GM18519 (cell line): ENCODE measurements around the gene SYMPK.
"Not testable (repeated sequence)": the region's sequence is repeated elsewhere in the genome, so short reads cannot be mapped to it uniquely, and the experiment has no call there.

Experiments used
- ATAC-seq: cut with Tn5 transposase; IDR thresholded peaks from one replicate; pipeline ENCODE4 v1.9.1; 2021; ENCODE audit warnings: mild to moderate bottlenecking, moderate library complexity; ENCODE audit not compliant: unreplicated experiment, low FRiP score

The SYMPK gene

GRCh38 chr19:45814166-45814780, 48.7 kb downstream of the SYMPK start:
- no peak for ATAC-seq

DNA sequence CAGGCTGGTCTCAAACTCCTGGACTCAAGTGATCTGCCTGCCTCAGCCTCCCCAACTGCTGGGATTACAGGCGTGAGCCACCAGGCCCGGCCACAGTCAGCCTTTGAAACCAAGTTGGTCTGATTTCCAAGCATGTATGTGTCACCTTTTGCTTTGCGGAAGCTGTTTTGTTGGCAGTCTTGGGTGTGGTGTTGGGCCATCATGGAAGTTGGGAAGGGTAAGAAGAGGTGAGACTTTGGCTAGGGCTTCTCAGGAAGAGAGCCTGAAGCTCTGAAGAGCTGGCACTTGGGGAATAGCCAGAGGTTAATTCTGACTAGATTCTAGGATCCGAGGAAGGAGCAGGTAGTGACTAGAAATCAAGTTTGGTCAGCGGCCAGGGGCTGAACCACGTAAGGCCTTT, 50.6 kb downstream of the SYMPK start:
- ATAC-seq = no peak

DNA sequence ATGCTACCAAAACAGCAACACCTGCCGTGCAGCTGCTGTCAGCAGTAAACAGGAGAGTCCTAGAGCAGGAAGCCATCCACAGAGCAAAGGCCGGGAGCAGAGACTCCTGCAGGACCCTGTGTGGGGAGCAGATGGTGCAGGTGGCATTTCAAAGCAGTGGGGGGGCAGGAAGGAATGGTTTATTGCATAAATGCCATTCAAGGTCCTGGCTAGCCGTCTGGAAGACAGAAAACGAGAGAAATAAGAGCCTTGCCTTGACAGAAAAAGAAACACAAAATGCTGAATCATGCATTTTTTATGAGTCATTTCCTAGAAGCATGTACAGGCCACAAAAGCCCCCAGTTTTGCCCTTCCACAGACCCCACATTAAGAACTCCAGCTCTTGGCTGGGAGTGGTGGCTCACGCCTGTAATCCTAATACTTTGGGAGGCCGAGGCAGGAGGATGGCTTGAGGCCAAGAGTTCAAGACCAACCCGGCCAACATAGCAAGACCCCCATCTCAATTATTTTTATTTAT, 53.2 kb downstream of the SYMPK start:
- ATAC-seq = no peak

- ATAC-seq = no peak
Measured at GRCh38 chr19:45805719-45806118, 57.2 kb downstream of the SYMPK start.

- no peak for ATAC-seq
Measured at GRCh38 chr19:45804959-45805230, 58.1 kb downstream of the SYMPK start.

DNA sequence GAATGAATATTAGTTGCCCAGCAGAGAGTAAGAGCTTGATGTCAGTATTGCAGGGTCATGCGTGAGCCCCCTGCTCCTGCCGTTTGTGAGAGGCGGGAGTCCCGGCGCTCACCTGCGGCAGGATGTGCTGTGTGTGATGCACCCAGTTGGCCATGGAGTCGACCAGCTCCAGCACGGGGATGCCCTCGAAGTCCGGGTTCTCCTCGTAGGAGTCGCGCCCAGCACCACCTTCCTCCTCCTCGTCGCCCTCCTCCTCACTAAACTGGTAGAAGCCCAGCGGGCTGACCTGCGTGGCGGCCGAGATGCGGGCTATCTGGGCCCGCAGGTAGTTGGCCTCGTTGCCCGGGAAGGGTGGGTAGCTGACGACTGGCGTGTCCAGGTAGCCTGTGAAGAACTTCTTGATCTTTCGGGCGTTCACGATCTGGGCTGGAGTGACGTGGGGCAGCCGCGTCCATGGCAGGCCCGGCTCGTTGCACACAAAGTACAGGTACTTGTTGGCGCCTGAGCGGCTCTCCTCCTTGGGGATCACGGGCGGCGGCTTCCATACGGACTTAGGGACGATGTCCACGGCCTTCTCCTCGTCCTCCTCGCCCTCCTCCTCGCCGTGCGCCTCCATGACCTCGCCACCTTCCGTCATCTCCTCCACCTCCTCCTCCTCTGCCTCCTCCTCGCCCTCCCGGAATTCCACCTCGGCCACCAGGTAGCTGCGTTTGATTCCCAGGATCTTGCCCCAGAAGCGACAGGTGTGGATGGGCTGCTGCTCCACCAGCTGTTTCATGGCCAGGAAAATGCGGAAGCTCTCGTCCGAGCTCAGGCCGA, 58.6 kb downstream of the SYMPK start:
- ATAC-seq = no peak

DNA sequence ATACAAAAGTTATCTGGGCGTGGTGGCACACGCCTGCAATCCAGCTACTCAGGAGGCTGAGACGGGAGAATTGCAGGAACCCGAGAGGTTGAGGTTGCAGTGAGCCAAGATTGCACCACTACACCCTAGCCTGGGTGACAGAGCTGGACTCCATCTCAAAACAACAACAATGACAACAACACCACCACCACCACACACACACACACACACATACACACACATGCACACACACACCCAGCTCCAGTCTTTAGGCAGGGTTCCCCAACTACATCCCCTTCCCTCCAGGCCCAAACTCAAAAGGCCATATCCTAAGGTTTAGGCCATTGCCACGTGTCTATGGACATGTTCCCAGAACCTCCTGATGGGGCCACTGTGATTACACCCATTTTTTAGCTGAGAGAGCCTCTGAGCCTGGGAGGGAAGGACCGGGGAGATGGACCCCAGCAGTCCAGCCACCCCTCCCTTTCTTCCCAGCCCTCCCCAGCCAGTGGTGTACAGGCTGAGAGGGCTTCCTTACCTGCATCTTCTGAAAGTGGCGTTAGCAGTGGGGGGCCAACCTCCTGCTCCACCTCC, 61.3 kb downstream of the SYMPK start:
- ATAC-seq = no peak

DNA sequence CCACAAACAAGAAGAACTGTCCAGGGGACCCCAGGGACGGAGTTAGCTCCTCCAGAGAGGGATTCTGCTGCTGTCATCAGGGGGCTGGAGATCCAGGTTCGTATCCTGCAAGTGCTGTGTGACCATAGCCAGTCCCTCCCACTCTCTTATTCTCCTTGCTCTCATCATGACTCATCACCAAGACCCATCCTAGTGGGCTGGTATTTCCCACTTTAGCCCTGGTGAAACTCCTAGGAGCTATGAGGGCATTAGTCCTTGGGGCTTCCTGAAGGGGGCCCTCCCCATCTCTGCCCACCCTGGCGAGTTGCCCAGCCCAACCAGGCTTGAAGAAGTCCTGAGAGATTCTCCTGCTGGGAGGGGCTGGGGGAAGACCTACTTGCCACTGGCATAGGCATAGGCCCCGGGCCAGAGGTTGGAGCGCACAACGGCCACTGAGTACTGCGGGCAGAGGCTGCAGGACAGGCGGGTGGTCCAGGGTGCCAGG, 62.8 kb downstream of the SYMPK start:
- no peak for ATAC-seq

DNA sequence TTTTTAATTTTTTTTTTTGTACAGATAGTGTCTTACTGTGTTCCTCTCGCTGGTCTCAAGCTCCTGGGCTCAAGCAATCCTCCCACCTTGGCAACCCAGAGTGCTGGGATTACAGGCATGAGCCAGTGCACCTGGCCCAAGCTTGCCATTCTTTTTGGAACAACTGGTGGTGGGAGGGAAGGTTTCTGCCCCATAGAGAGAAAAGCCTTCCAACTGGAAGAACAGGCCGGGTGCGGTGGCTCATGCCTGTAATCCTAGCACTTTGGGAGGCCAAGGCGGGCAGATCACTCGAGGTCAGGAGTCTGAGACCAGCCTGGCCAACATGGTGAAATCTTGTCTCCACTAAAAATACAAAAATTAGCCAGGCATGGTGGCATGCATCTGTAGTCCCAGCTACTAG, 63.4 kb downstream of the SYMPK start:
- ATAC-seq = not testable (repeated sequence)

- no peak for ATAC-seq
Measured at GRCh38 chr19:45798995-45799517, 63.9 kb downstream of the SYMPK start.

GRCh38 chr19:45794627-45795026, 68.3 kb downstream of the SYMPK start:
- ATAC-seq = no peak

GRCh38 chr19:45793876-45794275, 69.1 kb downstream of the SYMPK start:
- ATAC-seq = no peak

DNA sequence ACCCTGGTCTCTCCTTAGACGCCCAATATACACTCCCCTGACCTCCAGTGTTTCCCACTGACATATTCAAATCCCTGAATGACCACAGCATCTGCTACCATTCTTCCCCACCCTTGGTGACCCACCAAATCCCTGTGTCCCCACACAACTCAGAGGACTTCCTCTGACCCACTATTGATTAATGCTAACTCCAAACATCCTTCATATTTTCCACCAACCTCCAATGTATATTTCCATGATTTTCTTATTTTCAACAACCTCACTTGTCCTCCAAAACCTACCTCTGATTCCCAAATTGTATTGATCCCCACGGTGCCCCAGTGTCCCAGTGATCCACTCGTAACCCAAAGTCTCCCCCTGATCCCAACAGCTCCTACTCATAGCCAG, 69.8 kb downstream of the SYMPK start:
- ATAC-seq = no peak

DNA sequence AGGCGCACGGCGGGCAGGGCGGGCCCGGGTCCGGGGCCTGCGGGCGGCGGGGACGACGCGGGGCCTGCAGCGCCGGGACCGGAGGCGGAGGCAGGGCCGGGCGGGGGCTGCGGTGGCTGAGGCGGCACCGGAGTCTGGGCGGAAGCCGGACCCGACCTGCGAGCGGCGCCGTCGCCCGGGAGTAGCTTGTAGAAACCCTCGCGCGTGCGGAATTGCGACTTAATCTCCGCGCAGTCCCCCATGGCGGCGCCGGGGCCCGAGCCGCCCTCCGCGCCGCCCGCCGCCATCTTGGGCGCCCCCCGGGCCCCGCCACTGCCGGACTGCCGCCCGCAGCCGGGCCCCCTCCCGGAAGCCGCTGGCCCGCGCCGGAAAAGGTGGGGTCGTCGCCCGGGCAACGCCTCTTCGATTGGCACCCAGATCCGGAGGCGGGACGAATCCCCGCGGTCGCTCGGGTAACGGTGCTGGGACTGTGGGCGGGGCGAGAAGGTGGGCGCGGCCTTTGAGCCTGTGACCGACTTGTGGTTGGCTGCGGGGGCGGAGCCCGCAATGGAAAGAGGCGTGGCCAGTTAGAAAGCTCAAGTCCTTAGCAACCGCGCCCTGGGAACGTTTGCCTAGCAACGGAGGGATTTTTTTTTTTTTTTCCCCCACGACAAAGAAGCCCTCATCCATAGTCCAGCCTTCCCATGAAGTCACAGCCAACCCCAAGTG, 70.3 kb downstream of the SYMPK start, which contains the start of gene DMWD:
Gene DMWD (minus strand): TSS at position 376 of the 708 bp plus-strand sequence. CDS start 89 bp downstream, at position 287.
- ATAC-seq = peak; percentile 84

DNA sequence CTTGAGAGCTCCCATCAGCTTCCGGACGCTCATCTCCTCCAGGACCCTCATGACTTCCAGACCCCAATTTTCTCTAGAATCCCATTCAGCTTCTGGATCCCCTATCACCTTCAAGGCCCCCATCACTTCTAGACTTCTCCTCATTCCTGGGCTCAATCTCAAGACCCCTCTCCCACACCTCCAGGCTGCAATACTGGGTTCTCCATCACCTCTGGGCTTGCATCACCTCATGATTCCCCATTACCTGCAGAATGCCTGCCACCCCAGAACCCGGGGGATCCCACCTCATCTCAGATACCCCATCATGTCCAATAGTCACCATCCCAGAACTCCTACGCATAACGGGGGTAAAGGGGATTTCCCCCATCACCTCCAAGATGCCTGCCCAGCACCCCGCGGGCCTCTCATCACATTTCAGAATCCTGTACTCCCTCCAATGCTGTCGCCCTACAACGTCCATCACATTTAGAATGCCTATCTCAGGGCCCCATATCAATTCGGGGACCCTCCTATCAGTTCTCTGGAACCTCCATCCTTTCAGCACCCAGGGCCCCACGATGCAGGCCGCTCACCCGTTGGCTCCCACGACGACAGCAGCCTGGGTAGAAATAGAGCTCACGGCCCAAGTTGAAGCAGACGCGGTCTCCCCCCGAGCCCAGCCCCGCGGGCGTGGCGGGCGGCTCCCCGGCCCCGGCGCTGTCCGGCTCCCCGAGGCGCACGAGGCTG, 71.0 kb downstream of the SYMPK start:
- ATAC-seq = no peak

DNA sequence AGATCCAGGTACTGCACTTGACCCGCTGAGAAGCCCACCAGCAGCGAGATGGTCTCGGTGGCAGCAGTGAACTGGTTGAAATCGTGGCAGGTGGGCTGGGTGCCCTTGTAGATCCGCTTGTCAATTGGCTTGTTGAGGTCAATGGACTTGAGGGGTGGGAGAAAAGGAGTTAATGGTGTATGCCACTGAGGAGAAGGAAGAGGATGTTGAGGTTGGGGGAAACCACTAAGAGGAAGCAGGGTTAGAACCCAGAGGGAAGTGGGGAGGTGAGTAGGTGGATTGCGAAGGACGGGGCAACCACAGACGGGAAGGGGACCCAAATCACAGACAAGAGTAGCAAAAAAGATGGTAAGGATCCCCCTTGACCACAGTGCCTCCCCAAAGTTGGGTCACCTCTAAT, 72.0 kb downstream of the SYMPK start:
- no peak for ATAC-seq

GRCh38 chr19:45789035-45789786, 73.7 kb downstream of the SYMPK start:
- ATAC-seq = no peak

GRCh38 chr19:45786533-45786894, 76.4 kb downstream of the SYMPK start:
- ATAC-seq = no peak

DNA sequence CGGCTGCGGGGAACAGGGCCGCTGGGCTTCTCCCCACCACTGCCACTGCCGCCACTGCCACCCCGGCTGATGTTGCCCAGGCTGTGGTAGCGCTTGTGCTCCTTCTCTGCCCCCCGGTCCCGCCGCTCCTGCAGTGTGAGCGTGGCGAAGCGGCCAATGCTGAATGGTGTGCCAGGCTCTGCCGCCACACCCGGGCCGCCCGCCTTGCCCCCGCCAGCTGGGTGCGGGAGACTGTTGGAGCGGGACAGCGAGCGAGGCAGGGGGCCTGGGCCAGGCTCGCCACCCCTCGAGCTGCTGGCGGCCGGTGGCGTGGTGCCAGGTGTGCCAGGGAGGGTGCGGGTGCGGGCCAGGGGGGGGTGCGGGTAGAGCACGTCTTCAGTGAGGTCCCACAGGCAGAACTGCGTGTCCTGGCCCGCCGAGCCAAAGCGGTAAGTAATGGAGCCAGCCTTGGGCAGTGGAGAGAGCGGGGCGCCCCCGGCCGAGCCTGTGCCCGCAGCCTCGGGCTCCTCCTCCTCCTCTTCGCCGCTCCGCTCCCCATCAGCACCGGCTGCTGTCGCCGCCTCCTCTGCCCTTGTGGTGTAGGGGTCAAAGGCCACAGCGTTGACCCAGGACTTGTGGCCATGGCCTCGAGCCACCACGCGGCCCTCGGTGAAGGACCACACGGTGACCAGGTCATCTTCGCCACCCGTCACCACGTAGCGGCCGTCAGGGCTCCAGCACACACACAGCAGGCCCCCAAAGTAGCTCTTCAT, 77.0 kb downstream of the SYMPK start:
- no peak for ATAC-seq
